HG03135 (cell line): ENCODE data around the gene ZFHX3.

Source experiments
- ATAC-seq: cut with Tn5 transposase; IDR thresholded peaks from one replicate; pipeline ENCODE4 v1.9.1; 2021; ENCODE audit warnings: mild to moderate bottlenecking, moderate library complexity; ENCODE audit not compliant: unreplicated experiment

Gene ZFHX3

DNA sequence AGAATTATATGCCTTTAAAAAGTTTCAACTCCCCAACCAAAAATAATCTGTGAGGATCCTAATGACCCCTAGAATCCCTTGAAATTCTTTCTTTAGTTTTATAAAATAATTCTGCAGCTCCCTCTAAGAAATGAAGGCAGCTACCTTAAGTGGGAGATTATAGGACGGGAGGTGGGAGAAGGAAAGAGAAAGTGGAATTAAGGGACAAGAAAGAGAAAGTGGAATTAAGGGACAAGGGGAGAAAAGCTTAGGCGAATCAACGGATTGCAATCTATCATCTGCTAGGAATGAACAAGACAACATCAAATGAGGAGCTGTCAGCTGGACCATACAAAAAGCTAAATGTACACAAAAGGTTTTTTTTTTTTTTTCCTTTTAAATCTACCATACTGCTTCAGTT is 262.0 kb downstream of the ZFHX3 start:
- no peak for ATAC-seq

DNA sequence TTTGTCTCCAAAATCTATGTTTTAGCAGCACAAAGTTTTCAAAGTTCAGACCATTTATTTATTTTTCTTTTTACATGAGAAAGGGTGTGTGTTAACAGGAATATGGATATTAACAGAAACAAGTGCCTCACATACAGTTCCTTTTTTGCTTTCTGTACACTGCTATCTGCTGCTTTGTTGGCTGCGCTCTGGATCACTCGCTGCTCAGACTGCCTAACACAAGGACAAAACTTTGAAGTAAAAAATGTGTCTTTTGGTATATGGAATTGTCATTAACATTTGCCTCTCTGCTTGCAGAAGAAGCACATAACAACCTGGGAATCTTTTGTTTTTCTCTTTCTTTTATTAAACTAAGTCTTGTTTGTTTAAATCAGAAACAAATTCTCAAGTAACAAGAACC is 262.8 kb downstream of the ZFHX3 start:
- no peak for ATAC-seq

DNA sequence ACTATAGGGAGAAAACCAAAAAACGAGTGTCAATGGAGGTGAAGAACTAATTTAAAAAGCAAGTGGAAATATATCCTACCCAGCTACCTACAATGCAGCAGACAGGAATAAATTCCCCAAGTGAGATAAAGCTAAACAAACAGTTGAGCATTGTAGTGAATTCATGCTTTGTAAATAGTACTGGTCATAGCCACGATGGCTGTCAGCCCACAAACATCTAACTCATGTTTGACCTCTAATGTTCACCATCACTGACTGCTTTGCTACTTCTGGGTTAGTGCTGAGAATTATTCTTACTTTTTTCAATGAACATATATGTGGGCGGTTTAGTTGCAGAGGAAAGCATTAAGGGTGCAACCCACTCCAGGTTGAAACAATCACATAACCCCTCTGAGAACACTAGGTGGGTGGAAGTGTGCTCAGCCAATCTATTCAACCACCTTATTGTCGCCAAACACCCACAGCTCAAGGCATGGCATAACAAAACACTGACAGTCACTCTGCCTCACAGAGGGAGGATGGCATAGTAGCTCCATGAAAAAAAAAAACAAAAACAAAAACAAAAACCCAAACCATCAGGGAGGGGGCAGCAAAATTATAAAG is 264.1 kb downstream of the ZFHX3 start:
- ATAC-seq = no peak

DNA sequence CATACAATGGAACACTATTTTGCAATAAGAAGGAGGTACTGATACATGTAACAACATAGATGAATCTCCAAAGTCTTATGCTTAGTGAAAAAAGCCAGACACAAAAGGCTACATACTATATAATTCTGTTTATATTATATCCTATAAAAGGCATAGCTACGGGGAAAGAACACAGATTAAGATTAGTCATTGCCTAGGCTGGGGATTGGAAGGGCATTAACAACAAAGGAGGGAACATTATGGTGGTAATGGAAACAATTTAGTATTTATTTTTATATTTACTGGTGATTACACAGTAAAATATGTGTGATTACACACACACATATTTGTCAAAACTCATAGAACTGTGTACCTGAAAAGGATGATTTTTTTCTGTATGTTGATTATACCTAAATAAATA is 278.1 kb downstream of the ZFHX3 start:
- no peak for ATAC-seq

DNA sequence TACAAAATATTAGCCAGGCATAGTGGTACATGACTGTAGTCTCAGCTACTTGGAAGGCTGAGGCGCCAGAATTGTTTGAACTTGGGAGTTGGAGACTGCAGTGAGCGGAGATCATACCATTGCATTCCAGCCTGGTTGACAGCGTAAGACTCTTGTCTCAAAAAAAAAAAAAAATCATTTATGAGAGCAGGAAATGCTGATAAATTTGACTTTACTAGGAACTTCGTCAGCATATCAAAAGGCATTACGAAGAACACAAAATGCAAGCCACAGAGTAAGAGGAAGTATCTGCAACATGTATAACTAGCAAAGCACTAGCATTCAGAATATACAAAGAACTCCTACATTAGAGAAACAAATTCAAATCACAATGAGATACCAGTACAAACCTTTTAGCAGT is 279.3 kb downstream of the ZFHX3 start:
- ATAC-seq = no peak

DNA sequence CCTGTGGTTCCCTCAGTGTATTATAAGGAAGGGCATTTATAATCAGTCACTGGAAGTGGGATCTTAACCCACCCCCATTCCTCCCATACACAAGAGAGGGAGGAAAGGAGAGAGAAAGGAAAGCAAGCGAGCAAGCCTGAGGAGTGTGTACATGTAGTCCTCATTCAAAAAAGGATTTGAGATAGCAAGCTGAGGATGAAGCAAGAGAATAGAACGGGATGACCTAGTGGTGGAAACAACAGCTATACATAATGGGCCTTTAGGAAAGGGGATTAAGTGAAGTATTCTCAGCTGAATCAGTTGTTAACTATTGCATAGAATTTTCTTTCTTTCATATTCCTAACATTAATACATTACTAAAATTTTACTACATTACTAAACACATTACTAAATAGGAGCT is 281.4 kb downstream of the ZFHX3 start:
- no peak for ATAC-seq

DNA sequence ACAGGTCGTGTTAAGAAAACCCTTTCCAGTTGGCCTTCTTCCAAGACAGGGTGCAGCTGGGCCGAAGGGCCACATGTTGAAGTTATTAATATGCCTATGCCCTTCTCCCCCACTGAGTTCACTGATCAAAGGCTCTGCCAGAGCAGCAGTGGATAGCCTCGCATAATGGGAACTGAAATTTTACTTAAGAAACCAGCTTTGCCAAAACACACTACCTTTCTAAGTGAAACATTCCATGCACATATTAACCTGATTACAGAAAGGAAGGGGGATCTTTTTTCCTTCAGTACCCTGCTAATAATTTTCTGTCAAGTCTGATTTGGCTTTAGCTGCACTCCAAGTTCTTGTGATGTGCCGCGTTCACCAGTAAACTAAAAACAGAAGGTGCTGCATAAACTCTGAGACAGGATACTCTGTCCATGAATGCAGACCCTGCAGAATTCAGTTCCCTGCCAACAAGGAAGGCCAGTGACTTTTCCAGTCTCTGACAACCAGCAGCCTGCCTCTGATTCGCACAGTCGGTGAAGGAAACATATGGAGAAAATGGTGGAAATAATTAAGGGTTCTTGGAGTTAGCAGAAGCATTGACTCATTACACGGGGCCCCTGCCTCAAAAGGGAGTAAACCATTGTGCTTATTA is 283.8 kb downstream of the ZFHX3 start:
- ATAC-seq = no peak

DNA sequence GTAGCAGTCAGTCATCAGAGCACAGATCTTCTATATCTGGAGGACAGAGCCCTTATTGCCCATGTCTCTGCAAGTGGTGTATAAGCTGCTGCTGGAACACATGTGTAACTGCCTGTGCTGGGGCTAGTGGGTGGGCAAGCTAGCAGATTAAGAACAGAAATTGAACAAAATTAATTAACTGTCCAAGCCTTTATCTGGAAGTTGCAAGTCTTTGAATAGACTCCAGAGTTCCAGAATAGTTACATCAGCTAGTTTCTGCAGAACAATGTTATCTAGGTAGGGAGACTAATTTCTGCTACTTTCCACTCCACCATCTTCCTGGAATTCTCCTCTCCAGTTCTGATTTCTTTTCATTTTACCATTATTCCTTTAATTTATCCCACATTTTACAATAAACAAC is 287.3 kb downstream of the ZFHX3 start:
- no peak for ATAC-seq

DNA sequence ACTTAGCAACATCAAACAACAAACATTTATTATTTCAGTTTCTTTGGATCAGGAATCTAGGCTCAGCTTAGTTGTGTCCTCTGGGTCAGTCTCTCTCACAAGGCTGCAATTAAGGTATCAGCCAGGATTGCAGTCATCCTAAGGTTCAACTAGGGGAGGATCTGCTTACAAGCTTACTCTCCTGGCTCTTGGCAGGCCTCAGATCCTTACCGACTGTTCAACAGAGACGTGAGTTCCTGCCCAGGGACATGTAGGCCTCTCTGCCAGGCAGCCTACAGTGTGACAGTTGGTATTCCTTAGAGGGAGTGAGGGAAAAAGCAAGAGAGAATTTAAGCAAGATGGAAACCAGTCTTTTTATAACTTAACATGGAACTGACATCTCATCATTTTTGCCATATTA is 294.0 kb downstream of the ZFHX3 start:
- ATAC-seq = no peak

DNA sequence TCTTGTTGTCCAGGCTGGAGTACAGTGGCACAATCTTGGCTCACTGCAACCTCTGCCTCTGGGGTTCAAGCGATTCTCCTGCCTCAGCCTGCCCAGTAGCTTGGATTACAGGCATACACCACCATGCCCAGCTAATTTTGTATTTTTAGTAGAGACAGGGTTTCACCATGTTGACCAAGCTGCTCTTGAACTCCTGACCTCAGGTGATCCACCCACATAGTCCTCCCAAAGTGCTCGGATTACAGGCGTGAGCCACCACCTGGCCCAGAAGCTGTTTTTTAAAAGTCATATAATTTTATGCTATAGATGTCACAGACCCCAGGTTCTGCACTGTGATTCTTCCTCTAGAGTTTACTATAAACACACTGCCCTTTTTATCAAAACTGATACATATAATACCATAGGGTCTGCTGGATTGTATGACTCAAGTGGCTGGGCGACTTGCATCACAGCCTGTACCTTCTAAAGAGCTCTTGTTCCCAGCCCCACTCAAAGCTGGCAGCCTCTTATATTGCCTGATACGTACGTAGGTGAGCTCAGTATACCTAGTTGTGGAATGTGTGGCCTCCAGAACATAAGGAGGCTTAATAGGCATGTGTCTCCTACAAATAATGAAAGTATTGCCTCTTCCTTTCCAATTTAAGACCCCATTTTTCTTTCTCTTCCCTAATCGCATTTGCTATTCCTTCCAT is 295.8 kb downstream of the ZFHX3 start:
- no peak for ATAC-seq

DNA sequence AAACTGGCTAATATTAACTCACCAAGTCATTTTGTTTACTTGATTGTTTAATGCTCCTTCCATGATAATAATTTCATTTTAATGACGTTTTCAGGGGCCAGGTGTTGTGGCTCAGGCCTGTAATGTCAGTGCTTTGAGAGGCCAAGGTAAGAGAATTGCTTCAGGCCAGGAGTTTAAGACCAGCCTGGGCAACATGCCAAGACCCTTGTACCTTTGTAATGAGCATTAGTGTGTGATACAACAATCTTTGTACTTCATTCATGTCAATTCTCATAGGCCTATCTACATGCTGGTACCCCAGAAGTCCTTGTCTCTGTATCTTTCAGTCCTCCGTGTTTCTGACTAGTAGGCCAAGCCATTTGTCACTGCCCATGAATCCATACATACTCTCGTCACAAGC is 296.9 kb downstream of the ZFHX3 start:
- ATAC-seq = no peak

DNA sequence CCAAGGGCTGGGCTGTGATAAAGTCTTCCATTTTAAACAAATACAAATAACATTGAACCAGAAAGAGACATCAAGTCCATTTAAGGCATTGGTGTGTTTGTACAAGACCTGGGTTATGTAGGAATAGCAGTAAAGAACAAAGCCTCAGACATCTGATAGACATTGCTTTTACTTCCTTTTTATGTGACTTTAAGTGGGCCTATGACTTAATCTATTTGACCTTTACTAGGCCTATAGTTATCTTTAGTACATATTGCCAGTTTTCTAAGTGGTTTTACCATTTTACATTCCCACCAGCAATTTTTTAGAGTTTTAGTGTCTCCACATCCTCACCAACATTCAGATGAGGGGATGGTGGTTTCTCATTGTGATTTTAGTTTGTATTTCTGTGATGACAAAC is 298.8 kb downstream of the ZFHX3 start:
- ATAC-seq = no peak

DNA sequence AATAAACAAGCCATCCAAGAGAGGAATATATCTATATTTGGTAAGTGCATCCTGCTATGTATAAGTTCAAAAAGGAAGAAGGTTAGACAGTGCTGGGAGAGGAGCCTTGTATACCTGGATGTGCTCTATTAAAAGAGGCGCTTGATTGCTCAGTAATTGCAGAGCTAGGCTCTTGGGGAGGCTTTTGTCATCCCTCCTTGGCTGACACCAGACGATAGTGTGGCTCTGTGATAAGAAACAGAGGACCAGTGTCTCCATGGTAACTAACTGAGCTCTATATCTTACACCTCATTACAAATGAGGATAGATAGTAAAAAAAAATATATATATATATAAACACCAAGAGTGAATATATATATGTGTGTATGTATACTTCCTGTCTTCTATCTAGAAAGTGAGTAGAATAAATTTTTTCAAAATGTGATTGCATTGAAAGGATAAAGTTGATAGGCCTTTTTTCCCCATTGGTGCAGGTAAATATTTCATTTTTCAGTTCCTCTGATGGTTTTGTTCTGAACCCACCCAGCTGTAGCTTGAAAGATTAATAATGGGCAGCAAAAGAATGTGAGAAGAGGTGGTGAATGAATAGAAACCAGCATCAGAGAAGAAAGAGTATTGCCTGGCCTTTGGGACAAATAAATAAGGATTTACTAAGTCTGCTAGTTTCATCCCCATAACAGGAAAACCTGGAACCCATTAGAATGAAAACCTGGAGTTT is 303.7 kb downstream of the ZFHX3 start:
- ATAC-seq = no peak

DNA sequence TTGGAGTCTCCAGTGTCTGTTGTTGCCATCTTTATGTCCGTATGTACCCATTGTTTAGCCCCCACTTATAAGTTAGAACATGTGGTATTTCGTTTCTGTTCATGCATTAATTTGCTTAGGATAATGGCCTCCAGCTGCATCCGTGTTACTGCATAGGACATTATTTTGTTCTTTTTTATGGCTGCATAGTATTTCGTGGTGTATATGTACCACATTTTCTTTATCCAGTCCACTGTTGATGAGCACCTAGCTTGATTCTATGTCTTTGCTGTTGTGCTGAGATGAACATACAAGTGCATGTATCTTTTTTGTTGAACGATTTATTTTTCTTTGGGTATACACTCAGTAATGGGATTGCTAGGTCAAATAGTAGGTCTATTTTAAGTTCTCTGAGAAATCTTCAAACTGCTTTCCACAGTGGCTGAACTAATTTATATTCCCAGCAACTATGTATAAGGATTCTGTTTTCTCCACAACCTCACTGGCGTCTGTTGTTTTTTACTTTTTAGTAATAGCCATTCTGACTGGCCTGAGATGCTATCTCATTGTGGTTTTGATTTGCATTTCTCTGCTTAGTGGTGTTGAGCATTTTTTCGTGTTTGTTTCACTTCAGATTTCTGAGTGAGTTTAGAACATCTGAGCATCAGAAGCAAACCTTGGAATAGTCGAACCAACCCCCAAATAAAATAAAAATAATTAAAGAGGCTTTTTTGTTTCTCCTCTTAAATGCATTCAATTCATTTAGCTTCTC is 304.7 kb downstream of the ZFHX3 start:
- no peak for ATAC-seq

DNA sequence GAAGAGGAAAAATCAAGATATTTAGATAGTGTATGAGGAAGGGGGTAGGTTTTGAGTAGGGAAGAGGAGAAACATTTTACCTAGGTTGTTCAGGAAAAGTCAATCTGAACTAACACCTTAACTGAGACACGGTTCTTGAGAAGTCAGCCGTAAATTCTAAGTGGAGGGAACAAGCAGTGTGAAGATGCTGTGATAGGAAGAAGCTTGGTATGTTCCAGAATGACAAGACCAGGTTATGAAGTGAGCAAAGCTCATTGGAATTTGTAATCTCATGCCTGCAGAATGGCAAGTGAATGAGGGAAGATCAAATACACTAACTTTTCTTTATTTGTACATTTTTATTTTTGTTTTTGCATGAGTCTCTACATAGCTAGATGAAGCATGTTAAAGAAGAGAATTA is 307.6 kb downstream of the ZFHX3 start:
- ATAC-seq = no peak

DNA sequence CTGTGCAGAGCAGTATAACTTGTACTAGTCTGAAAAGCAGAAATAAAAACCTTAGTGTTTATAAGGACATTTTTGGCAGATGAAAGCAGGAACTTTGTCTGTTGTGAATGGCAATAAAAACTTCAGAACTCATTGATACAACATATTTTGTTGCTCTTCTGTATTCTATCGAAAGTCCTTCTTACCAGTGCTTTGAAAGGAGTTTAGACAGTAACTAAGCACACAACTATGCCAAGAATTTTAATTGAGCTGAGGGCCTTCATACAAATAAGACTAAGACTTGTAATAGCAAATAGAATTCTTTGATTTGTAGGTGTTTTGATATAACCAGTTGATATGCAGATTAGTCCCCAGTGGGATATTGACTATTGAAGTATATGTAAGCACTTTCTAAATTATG is 308.4 kb downstream of the ZFHX3 start:
- no peak for ATAC-seq

DNA sequence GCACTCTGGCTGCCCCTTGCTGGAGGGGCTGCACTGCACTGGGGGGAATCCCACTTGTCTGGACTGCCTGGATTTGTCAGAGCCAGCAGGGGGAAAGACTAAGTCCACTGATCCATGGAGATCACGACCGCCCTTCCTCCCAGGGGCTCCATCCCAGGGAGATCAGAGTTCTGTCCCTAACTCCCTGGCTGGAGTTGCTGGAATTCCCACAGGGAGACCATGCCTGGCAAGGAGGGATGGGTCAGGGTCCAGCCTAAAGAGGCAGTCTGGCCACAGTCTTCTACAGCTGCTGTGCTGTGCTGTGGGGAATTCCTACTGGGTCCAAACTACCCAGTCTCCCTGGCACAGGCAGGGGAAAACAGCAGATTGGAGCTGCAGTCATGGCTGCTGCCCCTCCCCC is 311.9 kb downstream of the ZFHX3 start:
- ATAC-seq = no peak
